K562 (cell line): Measurements from ENCODE around the gene YTHDC1. TPM values are rescaled to one million over a fixed set of nuclear protein-coding genes. Genes with fewer than 3 reads are reported as not detected.

Experiments used
- ATAC-seq: fragments of 200-7000 bp; cut with Tn5 transposase; 3 replicates; pipeline ENCODE4 v1.9.1; 2020; ENCODE audit warnings: moderate library complexity
- BruUV-seq: library from RNA; stranded (reverse); fragments of 400-500 nt; replicated peaks from 2 replicates; lab custom pipeline; 2021; lab: Mats Ljungman, UMichigan
- CTCF ChIA-PET: fragments of 300-600 bp; formaldehyde crosslinking; extraction: SDS; loops from one replicate; lab custom pipeline; 2021; ENCODE audit warnings: low intra/inter-chr PET ratio; lab: Yijun Ruan, JAX
- POLR2A ChIA-PET: fragments of 300-600, 350-650 bp; sonication (Branson Sonifier 250); formaldehyde crosslinking; extraction: SDS; loops from one replicate; lab custom pipeline; 2021; ENCODE audit warnings: antibody characterized with exemption, inconsistent platforms; lab: Yijun Ruan, JAX
- DNase-seq, 4 experiments: peaks; one replicate each; pipeline versions ENCODE4 v3.0.0 to v3.0.0-alpha.2; 2011 to 2018; ENCODE audit warnings: low spot score in 3 of 4, mixed read lengths in 3 of 4; ENCODE audit errors: extremely low read depth in 1 of 4
- FAIRE-seq: peaks from 2 replicates; lab custom pipeline; 2011; peaks lifted over from hg19 to GRCh38; lab: Jason Lieb, UNC
- H2AFZ ChIP-seq: 2 replicates; pipeline ENCODE4 v1.6.0; 2011; ENCODE audit warnings: low read depth, low read length, control low read depth, inconsistent platforms
- H3K27ac ChIP-seq: fragments of 200-600 bp; 3 replicates; pipeline ENCODE4 v1.8.0; 2011; ENCODE audit warnings: low read depth, mild to moderate bottlenecking, control low read depth, inconsistent platforms, low read length, moderate library complexity, mixed read lengths; ENCODE audit errors: extremely low read depth
- H3K27me3 ChIP-seq, 2 experiments: fragments of 300-600 bp in 1 of 2; 2 replicates in 1 of 2; 3 replicates in 1 of 2; pipeline versions ENCODE4 v1.6.0 to v1.8.0; 2011; ENCODE audit warnings: inconsistent platforms in 2 of 2, low read length in 2 of 2, mild to moderate bottlenecking in 1 of 2, mixed read lengths in 1 of 2, moderate library complexity in 1 of 2; ENCODE audit not compliant: control insufficient read depth in 2 of 2, insufficient read depth in 2 of 2
- H3K36me3 ChIP-seq: fragments of 300-600 bp; 3 replicates; pipeline ENCODE4 v1.8.0; 2011; ENCODE audit warnings: mild to moderate bottlenecking, low read length, inconsistent platforms; ENCODE audit not compliant: control insufficient read depth, insufficient read depth
- H3K4me1 ChIP-seq, 2 experiments: fragments of 200-600 bp in 1 of 2; replicated peaks in 1 of 2; 2 replicates in 1 of 2; 3 replicates in 1 of 2; pipeline versions ENCODE4 v1.5.1 to v1.8.0; 2011; ENCODE audit warnings: inconsistent platforms in 2 of 2, low read length in 2 of 2, mild to moderate bottlenecking in 1 of 2, mixed read lengths in 1 of 2, moderate library complexity in 1 of 2; ENCODE audit not compliant: control insufficient read depth in 2 of 2, insufficient read depth in 2 of 2
- H3K4me2 ChIP-seq: 2 replicates; pipeline ENCODE4 v1.6.1; 2011; ENCODE audit warnings: low read length, control low read depth, inconsistent platforms, mixed read lengths; ENCODE audit not compliant: insufficient read depth
- H3K4me3 ChIP-seq: fragments of 200-600 bp; sonication (generic), shearing (Covaris generic); 2 replicates; pipeline ENCODE4 v1.5.1; 2016; ENCODE audit warnings: control low read depth, inconsistent platforms
- H3K79me2 ChIP-seq: fragments of 200-600 bp; 3 replicates; pipeline ENCODE4 v1.8.0; 2011; ENCODE audit warnings: low read length, inconsistent platforms; ENCODE audit not compliant: control insufficient read depth, insufficient read depth
- H3K9ac ChIP-seq, 2 experiments: 2 replicates each; pipeline versions ENCODE4 v1.6.0 to v1.6.1; 2011; ENCODE audit warnings: low read depth in 2 of 2, low read length in 2 of 2, control low read depth in 1 of 2, inconsistent platforms in 1 of 2, mild to moderate bottlenecking in 1 of 2, mixed read lengths in 1 of 2; ENCODE audit not compliant: insufficient read depth in 1 of 2
- H3K9me1 ChIP-seq: one replicate; pipeline ENCODE4 v1.6.0; 2011; ENCODE audit warnings: inconsistent platforms, mild to moderate bottlenecking, low read length, moderate library complexity; ENCODE audit not compliant: control insufficient read depth, insufficient read depth
- H3K9me3 ChIP-seq: replicated peaks from 2 replicates; pipeline ENCODE4 v1.5.1; 2011; ENCODE audit warnings: low read depth, low read length, inconsistent platforms; ENCODE audit not compliant: control insufficient read depth, insufficient read depth
- H4K20me1 ChIP-seq: replicated peaks from 2 replicates; pipeline ENCODE4 v1.6.1; 2011; ENCODE audit warnings: low read length, inconsistent platforms, mixed read lengths; ENCODE audit not compliant: control insufficient read depth, insufficient read depth
- CBX3 ChIP-seq, 2 experiments: IDR thresholded peaks; 1 replicate in 1 of 2; 2 replicates in 1 of 2; pipeline ENCODE4 v1.6.1; 2012; ENCODE audit warnings: inconsistent platforms in 2 of 2, low read length in 2 of 2, borderline replicate concordance in 1 of 2, control low read depth in 1 of 2
- FOXJ2 ChIP-seq: fragments of 200-800 bp; sonication (Bioruptor generic); IDR thresholded peaks from 2 replicates; pipeline ENCODE4 v1.6.1; 2016; ENCODE audit warnings: missing genetic modification characterization, missing compliant biosample characterization
- KAT8 ChIP-seq: fragments of 450-650 bp; IDR thresholded peaks from 2 replicates; pipeline ENCODE4 v1.6.1; 2016; ENCODE audit warnings: low read depth, mild to moderate bottlenecking
- KLF16 ChIP-seq: IDR thresholded peaks from 2 replicates; pipeline ENCODE4 v1.6.1; 2016; ENCODE audit warnings: antibody characterized with exemption
- NCOA4 ChIP-seq: fragments of 450-650 bp; IDR thresholded peaks from 2 replicates; pipeline ENCODE4 v1.6.1; 2018; ENCODE audit warnings: mild to moderate bottlenecking; ENCODE audit not compliant: partially characterized antibody
- POLR2G ChIP-seq: fragments of 200-400 bp; formaldehyde crosslinking; IDR thresholded peaks from 2 replicates; pipeline ENCODE4 v1.6.1; 2017; ENCODE audit warnings: low read depth, mild to moderate bottlenecking, antibody characterized with exemption, low read length, moderate library complexity
- PTBP1 ChIP-seq: fragments of 200-400 bp; formaldehyde crosslinking; IDR thresholded peaks from 2 replicates; pipeline ENCODE4 v1.6.1; 2017; ENCODE audit warnings: low read depth, low read length
- SRSF1 ChIP-seq: fragments of 200-400 bp; formaldehyde crosslinking; IDR thresholded peaks from 2 replicates; pipeline ENCODE4 v1.6.1; 2017; ENCODE audit warnings: mild to moderate bottlenecking, low read depth, low read length, moderate library complexity
- TRIM28 ChIP-seq: fragments of 450-650 bp; IDR thresholded peaks from 2 replicates; pipeline ENCODE4 v1.6.1; 2017
- WGBS: fragments of 100-300 bp; shearing (Covaris generic); methylation state at CpG from one replicate; pipeline ENCODE4 v1.1.6; 2016; ENCODE audit warnings: low coverage, mixed read lengths; ENCODE audit not compliant: insufficient coverage; ENCODE audit errors: missing lambda C conversion rate; 5-methylcytosine and 5-hydroxymethylcytosine counted together
- in situ Hi-C: fragments of 300-500 bp; cut with MboI; formaldehyde crosslinking; loops from 4 replicates; pipeline ENCODE4 v1.15.0; 2018; ENCODE audit warnings: inconsistent platforms, mixed read lengths
- intact Hi-C: fragments of 100-400 bp; cut with micrococcal nuclease; formaldehyde crosslinking; loops from 2 replicates; pipeline ENCODE4 v1.14.2; 2022
- polyA plus RNA-seq, 8 experiments: library from polyadenylated mRNA; depleted of rRNA in 4 of 8; stranded (reverse) in 5 of 8; unstranded in 3 of 8; fragments of >200 nt; fragmentation: Nextera tagmentation in 2 of 8; fragmentation: Illumina TruSeq in 1 of 8; extraction: Ambion mirVana in 2 of 8; extraction: Trizol in 1 of 8; gene quantifications; 2 replicates each; pipeline versions ENCODE4 v1.2.1 to v1.2.3, GENCODE V29; 2011 to 2014; ENCODE audit warnings: inconsistent platforms in 1 of 8, missing spikeins in 1 of 8
- total RNA-seq, 7 experiments: library from RNA; depleted of rRNA in 6 of 7; stranded (reverse); fragments of >200 nt in 6 of 7; fragmentation: Illumina TruSeq in 2 of 7; extraction: Trizol in 2 of 7; gene quantifications; 2 replicates each; pipeline versions ENCODE4 v1.2.1 to v1.2.3, GENCODE V29; 2011 to 2021; ENCODE audit warnings: low replicate concordance in 1 of 7
- TF ChIP-seq, protein P1 (sequence below): IDR thresholded peaks from 2 replicates; pipeline ENCODE4 v1.6.1; 2011; ENCODE audit not compliant: insufficient read length; ENCODE audit errors: extremely low read depth
- TF ChIP-seq, protein P2 (sequence below): fragments of 450-650 bp; IDR thresholded peaks from 2 replicates; pipeline ENCODE4 v1.6.1; 2018; ENCODE audit not compliant: partially characterized antibody

YTHDC1 gene
- total and polyA plus RNA-seq, 9 of the 15 experiments (the other 6 are each of a cell fraction or from before 2014, with no cell fraction given) = 9.8 to 65.4 (median 51.7) TPM

DNA sequence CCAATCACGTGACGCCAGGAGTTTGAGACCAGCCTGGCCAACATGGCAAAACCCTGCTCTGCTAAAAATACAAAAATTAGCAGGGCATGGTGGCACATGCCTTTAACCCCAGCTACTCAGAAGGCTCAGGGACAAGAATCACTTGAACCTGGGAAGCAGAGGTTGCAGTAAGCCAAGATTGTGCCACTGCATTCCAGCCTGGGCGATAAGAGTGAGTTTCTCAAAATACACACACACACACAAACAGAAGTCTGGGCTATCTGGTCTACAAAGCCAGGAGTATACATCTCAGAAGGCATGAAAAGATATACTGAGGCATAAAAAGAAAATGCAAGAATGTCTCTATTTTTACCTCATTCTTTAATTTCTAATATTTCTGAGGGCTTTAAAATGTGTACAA is 11.3 kb downstream of the YTHDC1 start:
- ATAC-seq (no peak), FAIRE-seq (no peak)
- Histone ChIP-seq H2AFZ (no peak overlapping the region), H4K20me1 (peaks cover 16% of the 10 kb centered on the region), H3K9me3 (no peaks in the 10 kb centered on the region)
- TF ChIP-seq POLR2G (no peak), FOXJ2 (no peak), KLF16 (no peak), NCOA4 (no peak), CBX3 (IDR thresholded peaks at IDR 0.05; ENCODE audit: borderline replicate concordance in 1 of 2, low read length in 2 of 2) (no peak), PTBP1 (no peak), KAT8 (no peak), TRIM28 (no peak), SRSF1 (no peak)
- TF ChIP-seq, protein P1, sequence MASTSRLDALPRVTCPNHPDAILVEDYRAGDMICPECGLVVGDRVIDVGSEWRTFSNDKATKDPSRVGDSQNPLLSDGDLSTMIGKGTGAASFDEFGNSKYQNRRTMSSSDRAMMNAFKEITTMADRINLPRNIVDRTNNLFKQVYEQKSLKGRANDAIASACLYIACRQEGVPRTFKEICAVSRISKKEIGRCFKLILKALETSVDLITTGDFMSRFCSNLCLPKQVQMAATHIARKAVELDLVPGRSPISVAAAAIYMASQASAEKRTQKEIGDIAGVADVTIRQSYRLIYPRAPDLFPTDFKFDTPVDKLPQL = no peak
- TF ChIP-seq, protein P2, sequence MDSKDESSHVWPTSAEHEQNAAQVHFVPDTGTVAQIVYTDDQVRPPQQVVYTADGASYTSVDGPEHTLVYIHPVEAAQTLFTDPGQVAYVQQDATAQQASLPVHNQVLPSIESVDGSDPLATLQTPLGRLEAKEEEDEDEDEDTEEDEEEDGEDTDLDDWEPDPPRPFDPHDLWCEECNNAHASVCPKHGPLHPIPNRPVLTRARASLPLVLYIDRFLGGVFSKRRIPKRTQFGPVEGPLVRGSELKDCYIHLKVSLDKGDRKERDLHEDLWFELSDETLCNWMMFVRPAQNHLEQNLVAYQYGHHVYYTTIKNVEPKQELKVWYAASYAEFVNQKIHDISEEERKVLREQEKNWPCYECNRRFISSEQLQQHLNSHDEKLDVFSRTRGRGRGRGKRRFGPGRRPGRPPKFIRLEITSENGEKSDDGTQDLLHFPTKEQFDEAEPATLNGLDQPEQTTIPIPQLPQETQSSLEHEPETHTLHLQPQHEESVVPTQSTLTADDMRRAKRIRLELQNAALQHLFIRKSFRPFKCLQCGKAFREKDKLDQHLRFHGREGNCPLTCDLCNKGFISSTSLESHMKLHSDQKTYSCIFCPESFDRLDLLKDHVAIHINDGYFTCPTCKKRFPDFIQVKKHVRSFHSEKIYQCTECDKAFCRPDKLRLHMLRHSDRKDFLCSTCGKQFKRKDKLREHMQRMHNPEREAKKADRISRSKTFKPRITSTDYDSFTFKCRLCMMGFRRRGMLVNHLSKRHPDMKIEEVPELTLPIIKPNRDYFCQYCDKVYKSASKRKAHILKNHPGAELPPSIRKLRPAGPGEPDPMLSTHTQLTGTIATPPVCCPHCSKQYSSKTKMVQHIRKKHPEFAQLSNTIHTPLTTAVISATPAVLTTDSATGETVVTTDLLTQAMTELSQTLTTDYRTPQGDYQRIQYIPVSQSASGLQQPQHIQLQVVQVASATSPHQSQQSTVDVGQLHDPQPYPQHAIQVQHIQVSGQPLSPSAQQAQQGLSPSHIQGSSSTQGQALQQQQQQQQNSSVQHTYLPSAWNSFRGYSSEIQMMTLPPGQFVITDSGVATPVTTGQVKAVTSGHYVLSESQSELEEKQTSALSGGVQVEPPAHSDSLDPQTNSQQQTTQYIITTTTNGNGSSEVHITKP = no peak
- TF ChIP-seq, all 486 proteins: peak for 0
- H3K4me3 ChIP-seq = no peak overlapping the region
- H3K79me2 ChIP-seq = peaks cover 69% of the 10 kb centered on the region
- 95% methylated on average over 3 of the region's 3 CpGs for WGBS
- in situ Hi-C loops (no loop called here), intact Hi-C loops (no loop called here)
- POLR2A ChIA-PET = interaction anchor here (0.7 kb wide), 1 partner anchor 30 kb away, joined by 3 read pairs; no protein-coding TSS in a partner anchor
- no peak overlapping the region for H3K27ac ChIP-seq
- no peak overlapping the region for H3K9ac ChIP-seq
- no peak overlapping the region for H3K4me2 ChIP-seq
- H3K4me1 ChIP-seq = no peaks in the 10 kb centered on the region; a peak in 1 of 5 replicates
- H3K9me1 ChIP-seq = peaks cover 3% of the 10 kb centered on the region
- CTCF ChIA-PET = no interaction called here
- DNase-seq = no peak
- BruUV-seq = no TSS peak
- H3K27me3 ChIP-seq = no peaks in the 10 kb centered on the region
- H3K36me3 ChIP-seq = peaks cover 40% of the 10 kb centered on the region
